ENCODE measurements around the gene PPP2R2C.
A peak's percentile ranks its signal among the peaks of the same experiment; 100 is the strongest.

The PPP2R2C gene

DNA sequence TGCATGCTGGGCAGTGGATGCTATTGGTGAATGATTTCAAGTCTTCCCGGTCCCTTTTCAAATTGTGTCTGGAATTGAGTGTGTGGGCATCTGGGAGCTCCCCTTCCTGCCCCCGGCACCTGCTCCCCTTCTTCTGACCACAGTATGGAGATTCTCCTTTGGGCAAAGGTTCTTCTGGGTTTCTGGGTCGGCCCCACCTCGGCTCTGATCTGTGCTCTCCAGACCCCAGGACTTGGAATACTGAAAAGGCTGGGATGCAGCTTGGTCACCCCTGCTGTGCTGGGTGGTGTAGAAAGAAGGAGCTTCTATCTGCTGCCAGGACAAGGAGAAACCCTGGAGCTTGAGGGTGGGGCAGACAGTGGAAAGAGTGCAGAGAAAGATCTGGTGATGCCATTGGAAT, 124.0 kb downstream of the PPP2R2C start:
- no peak for DNase-seq (ENCODE audit: low read depth)
- H3K4me3 ChIP-seq (ENCODE audit: control insufficient read depth, low read depth, low read length): no peak overlapping the region
- TF ChIP-seq, protein P1, sequence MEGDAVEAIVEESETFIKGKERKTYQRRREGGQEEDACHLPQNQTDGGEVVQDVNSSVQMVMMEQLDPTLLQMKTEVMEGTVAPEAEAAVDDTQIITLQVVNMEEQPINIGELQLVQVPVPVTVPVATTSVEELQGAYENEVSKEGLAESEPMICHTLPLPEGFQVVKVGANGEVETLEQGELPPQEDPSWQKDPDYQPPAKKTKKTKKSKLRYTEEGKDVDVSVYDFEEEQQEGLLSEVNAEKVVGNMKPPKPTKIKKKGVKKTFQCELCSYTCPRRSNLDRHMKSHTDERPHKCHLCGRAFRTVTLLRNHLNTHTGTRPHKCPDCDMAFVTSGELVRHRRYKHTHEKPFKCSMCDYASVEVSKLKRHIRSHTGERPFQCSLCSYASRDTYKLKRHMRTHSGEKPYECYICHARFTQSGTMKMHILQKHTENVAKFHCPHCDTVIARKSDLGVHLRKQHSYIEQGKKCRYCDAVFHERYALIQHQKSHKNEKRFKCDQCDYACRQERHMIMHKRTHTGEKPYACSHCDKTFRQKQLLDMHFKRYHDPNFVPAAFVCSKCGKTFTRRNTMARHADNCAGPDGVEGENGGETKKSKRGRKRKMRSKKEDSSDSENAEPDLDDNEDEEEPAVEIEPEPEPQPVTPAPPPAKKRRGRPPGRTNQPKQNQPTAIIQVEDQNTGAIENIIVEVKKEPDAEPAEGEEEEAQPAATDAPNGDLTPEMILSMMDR (IDR thresholded peaks at IDR 0.05; ENCODE audit: control insufficient read depth, insufficient read depth, low read depth, low read length, missing control alignments): no peak

DNA sequence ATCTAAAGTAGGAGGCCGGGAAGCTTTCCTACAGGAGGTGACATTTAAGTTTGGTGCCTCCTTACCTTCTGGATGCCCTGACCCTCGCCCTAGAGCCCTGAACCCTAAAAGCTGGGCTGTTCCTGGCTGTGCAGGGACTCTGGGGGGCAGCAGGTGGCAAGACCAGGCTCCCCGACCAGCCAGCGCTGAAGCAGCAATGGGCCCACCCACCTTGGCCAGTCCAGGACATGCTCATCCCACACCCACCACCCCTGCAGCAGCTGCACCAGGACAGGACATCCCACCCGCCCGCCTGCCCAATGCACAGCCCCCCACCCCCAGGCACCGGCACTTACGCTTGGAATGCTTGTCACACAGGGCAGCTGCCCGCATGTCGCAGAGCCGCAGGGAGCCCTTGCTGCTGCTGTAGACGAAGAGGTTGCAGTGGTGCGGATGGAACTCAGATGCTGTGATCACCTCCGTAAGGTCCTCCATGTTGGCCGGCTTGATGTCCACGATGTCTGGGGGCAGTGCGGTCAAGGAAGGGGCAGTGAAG, 124.8 kb downstream of the PPP2R2C start:
- TF ChIP-seq, protein P1 (IDR thresholded peaks at IDR 0.05; ENCODE audit: control insufficient read depth, insufficient read depth, low read depth, low read length, missing control alignments): no peak
- no peak overlapping the region for H3K4me3 ChIP-seq (ENCODE audit: control insufficient read depth, low read depth, low read length)
- DNase-seq (ENCODE audit: low read depth): no peak

DNA sequence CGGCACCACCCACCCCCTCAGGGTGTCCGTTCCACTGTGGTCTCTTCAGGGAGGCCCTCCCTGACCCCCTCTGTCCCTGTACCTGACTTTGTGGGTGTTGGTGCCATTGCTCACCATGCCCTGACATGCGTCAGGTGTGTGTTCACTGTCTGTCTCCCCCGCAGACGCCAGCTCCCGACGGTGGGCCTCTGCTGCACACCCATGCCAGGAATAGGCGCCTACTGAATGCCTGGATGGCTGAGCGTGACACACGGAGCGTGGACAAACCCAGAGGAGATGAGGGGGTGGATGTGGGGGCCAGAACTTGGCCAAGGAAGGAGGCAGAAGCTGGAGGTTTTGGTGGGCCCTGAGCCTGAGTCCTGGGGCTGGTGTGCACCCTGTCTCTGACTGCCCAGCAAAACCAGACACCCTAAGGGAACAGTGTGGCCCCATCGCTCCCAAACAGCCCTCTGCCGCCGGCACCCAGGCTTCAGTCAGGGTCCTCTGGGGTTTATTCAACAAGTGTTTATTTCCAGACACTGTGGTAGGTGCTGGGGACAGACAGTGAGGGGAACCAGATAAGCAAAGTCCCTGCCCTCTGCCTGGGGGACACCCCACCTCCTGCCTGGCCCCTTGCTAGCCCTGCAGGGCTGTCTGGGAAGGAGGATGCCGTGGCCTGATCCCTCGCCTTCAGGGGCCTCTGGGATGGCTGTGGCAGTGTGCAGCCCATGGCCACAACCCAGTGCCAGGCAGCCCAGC, 125.9 kb downstream of the PPP2R2C start:
- DNase-seq (ENCODE audit: low read depth): no peak
- no peak overlapping the region for H3K4me3 ChIP-seq (ENCODE audit: control insufficient read depth, low read depth, low read length)
- TF ChIP-seq, protein P1 (IDR thresholded peaks at IDR 0.05; ENCODE audit: control insufficient read depth, insufficient read depth, low read depth, low read length, missing control alignments): no peak

DNA sequence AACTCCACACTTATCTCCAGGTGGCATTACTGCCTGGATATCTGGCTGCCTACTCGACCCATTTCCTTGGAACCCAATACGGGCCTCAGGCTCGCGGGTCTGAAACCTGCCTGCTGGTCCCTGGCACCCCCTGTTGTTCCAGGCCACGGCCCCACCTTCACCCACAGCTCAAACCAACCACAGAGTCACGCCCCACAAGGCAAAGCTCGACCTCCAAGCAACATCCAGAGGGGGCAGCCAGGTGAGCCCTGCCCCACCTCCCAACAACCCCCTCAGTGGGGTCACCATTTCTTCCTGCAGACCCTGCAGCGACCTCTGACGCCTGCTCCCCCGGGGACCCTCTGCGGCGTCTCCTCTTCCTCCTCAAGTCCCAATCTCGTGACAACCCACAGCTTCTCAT, 126.5 kb downstream of the PPP2R2C start:
- TF ChIP-seq, protein P1 (IDR thresholded peaks at IDR 0.05; ENCODE audit: control insufficient read depth, insufficient read depth, low read depth, low read length, missing control alignments): no peak

DNA sequence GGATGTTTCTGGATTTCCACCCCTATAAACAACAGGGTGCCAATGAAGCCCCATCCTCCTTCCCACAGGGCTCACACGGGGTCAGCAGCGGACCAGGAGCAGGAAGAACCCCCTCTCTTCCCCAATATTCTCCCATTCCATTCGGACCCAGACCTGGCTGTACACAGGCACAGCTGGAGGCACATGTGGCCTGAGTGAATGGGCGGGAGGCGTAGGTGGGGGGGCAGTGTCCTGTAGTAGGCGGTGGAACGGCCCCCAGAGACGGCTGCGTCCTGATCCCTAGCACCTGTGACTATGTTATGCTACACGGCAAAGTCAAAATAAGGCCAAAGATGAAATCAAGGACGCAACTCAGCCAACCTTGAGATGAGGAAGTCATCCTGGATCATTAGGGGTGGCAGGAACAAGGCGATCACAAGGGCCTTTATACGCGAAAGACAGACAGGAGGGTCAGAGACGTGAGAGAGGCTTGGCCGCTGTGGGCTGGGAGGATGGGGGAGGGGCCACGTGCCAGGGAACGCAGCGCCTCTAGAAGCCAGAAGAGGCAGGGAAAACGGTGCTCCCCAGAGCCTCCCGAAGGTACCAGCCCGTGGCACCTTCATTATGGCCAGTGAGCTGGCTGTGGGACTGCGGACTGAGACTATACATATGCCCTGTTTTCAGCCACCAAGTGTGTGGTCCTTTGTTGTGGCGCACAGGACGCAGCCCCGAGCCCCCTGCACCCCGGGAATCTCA, 127.2 kb downstream of the PPP2R2C start:
- H3K4me3 ChIP-seq (ENCODE audit: control insufficient read depth, low read depth, low read length): no peak overlapping the region
- DNase-seq (ENCODE audit: low read depth): no peak
- TF ChIP-seq, protein P1 (IDR thresholded peaks at IDR 0.05; ENCODE audit: control insufficient read depth, insufficient read depth, low read depth, low read length, missing control alignments): no peak

More for the DNA sequence above, 126.5 kb downstream of the PPP2R2C start:
- no peak overlapping the region for H3K4me3 ChIP-seq (ENCODE audit: control insufficient read depth, low read depth, low read length)
- no peak for DNase-seq (ENCODE audit: low read depth)

DNA sequence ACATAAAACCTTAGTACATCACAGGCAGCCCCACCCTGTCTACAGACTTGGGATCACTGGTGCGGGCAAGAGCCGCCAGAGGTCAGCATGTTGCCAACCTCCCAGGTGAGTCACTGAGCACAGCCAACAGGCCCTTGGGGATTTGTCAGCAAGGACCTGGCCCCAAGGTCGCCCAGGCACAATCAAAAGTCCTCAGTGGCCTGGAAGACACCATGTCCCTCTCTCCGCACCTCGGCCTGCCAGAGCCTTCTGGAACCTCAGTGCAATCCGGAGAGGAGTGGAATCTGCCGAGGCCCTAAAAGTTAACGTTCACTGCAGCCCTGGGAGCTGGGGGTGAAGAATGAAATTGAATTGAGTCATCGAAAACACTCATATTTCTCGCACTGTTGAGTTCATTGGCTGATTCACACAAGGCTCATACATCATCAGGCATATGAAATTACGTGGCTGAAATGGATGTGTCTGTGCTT, 128.4 kb downstream of the PPP2R2C start:
- TF ChIP-seq, protein P1 (IDR thresholded peaks at IDR 0.05; ENCODE audit: control insufficient read depth, insufficient read depth, low read depth, low read length, missing control alignments): peak; percentile 19
- DNase-seq (ENCODE audit: low read depth): peak; percentile 45
- no peak overlapping the region for H3K4me3 ChIP-seq (ENCODE audit: control insufficient read depth, low read depth, low read length)
